ENCODE data around the gene THSD7B.
A peak's percentile ranks its signal among the peaks of the same experiment; 100 is the strongest.

Gene THSD7B

GRCh38 chr2:137206069-137206468, 440.7 kb downstream of the THSD7B start:
- Histone ChIP-seq H3K27me3 (ENCODE audit: control insufficient read depth in 1 of 2, insufficient read depth in 1 of 2, low read length in 2 of 2) (no peaks in the 10 kb centered on the region), H3K4me1 (ENCODE audit: control insufficient read depth, insufficient read depth, low read depth, low read length) (peaks cover 2% of the 10 kb centered on the region), H4K8ac (ENCODE audit: low read length) (no peak overlapping the region), H3K14ac (ENCODE audit: low read length in 2 of 2) (no peak overlapping the region), H3K4me2 (ENCODE audit: low read length, poor library complexity, severe bottlenecking) (no peak overlapping the region), H3K4me3 (ENCODE audit: insufficient read depth in 1 of 2, low read depth in 1 of 2, low read length in 2 of 2) (no peak overlapping the region), H4K91ac (ENCODE audit: low read length) (no peak overlapping the region), H3K9ac (ENCODE audit: low read length) (no peak overlapping the region), H3K27ac (ENCODE audit: low read length, poor library complexity, severe bottlenecking) (no peak overlapping the region), H3K18ac (ENCODE audit: low read depth in 1 of 2, low read length in 2 of 2) (no peak overlapping the region), H2BK12ac (ENCODE audit: low read length in 2 of 2) (no peak overlapping the region), H2BK5ac (ENCODE audit: low read depth, low read length, poor library complexity, severe bottlenecking) (no peak overlapping the region), H3K23ac (ENCODE audit: low read length in 2 of 2) (no peak overlapping the region), H3K79me1 (replicated peaks; ENCODE audit: low read length, poor library complexity, severe bottlenecking) (no peaks in the 10 kb centered on the region), H2AK5ac (ENCODE audit: low read length, severe bottlenecking) (no peak overlapping the region), H2AFZ (ENCODE audit: low read depth, low read length) (no peak overlapping the region), H3K36me3 (ENCODE audit: control insufficient read depth in 1 of 2, insufficient read depth in 2 of 2, low read depth in 1 of 2, low read length in 2 of 2) (no peaks in the 10 kb centered on the region), H3K9me3 (ENCODE audit: control insufficient read depth, low read length) (no peaks in the 10 kb centered on the region), H3K4ac (ENCODE audit: low read depth in 1 of 2, low read length in 2 of 2) (no peak overlapping the region), H2BK15ac (ENCODE audit: low read depth, poor library complexity, severe bottlenecking) (no peak overlapping the region), H2BK120ac (ENCODE audit: low read depth, low read length) (no peak overlapping the region)
- WGBS: 83% methylated on average over 1 of the region's 3 CpGs
- no peak for DNase-seq

GRCh38 chr2:137207030-137207429, 441.7 kb downstream of the THSD7B start:
- Histone ChIP-seq H3K4me1 (ENCODE audit: control insufficient read depth, insufficient read depth, low read depth, low read length) (peaks cover 2% of the 10 kb centered on the region), H3K4ac (ENCODE audit: low read depth in 1 of 2, low read length in 2 of 2) (no peak overlapping the region), H3K79me1 (replicated peaks; ENCODE audit: low read length, poor library complexity, severe bottlenecking) (no peaks in the 10 kb centered on the region), H3K9me3 (ENCODE audit: control insufficient read depth, low read length) (no peaks in the 10 kb centered on the region), H3K14ac (ENCODE audit: low read length in 2 of 2) (no peak overlapping the region), H3K27me3 (ENCODE audit: control insufficient read depth in 1 of 2, insufficient read depth in 1 of 2, low read length in 2 of 2) (no peaks in the 10 kb centered on the region), H3K9ac (ENCODE audit: low read length) (no peak overlapping the region), H2BK5ac (ENCODE audit: low read depth, low read length, poor library complexity, severe bottlenecking) (no peak overlapping the region), H4K8ac (ENCODE audit: low read length) (no peak overlapping the region), H4K91ac (ENCODE audit: low read length) (no peak overlapping the region), H3K36me3 (ENCODE audit: control insufficient read depth in 1 of 2, insufficient read depth in 2 of 2, low read depth in 1 of 2, low read length in 2 of 2) (no peaks in the 10 kb centered on the region), H3K23ac (ENCODE audit: low read length in 2 of 2) (no peak overlapping the region), H2AFZ (ENCODE audit: low read depth, low read length) (no peak overlapping the region), H3K4me3 (ENCODE audit: insufficient read depth in 1 of 2, low read depth in 1 of 2, low read length in 2 of 2) (no peak overlapping the region), H3K27ac (ENCODE audit: low read length, poor library complexity, severe bottlenecking) (peak overlapping the region; percentile 97), H2BK12ac (ENCODE audit: low read length in 2 of 2) (no peak overlapping the region), H2BK15ac (ENCODE audit: low read depth, poor library complexity, severe bottlenecking) (no peak overlapping the region), H2BK120ac (ENCODE audit: low read depth, low read length) (no peak overlapping the region), H3K4me2 (ENCODE audit: low read length, poor library complexity, severe bottlenecking) (no peak overlapping the region), H2AK5ac (ENCODE audit: low read length, severe bottlenecking) (no peak overlapping the region), H3K18ac (ENCODE audit: low read depth in 1 of 2, low read length in 2 of 2) (no peak overlapping the region)
- no CpG with 5 or more reads among the region's 1 CpG for WGBS
- DNase-seq: no peak

GRCh38 chr2:137208431-137208891, 443.1 kb downstream of the THSD7B start:
- Histone ChIP-seq H3K79me1 (replicated peaks; ENCODE audit: low read length, poor library complexity, severe bottlenecking) (no peaks in the 10 kb centered on the region), H3K23ac (ENCODE audit: low read length in 2 of 2) (no peak overlapping the region), H3K4me1 (ENCODE audit: control insufficient read depth, insufficient read depth, low read depth, low read length) (peaks cover 2% of the 10 kb centered on the region), H2BK12ac (ENCODE audit: low read length in 2 of 2) (no peak overlapping the region), H3K4me3 (ENCODE audit: insufficient read depth in 1 of 2, low read depth in 1 of 2, low read length in 2 of 2) (no peak overlapping the region), H3K4me2 (ENCODE audit: low read length, poor library complexity, severe bottlenecking) (no peak overlapping the region), H3K4ac (ENCODE audit: low read depth in 1 of 2, low read length in 2 of 2) (no peak overlapping the region), H2BK120ac (ENCODE audit: low read depth, low read length) (no peak overlapping the region), H2AK5ac (ENCODE audit: low read length, severe bottlenecking) (no peak overlapping the region), H2AFZ (ENCODE audit: low read depth, low read length) (no peak overlapping the region), H3K18ac (ENCODE audit: low read depth in 1 of 2, low read length in 2 of 2) (no peak overlapping the region), H3K27me3 (ENCODE audit: control insufficient read depth in 1 of 2, insufficient read depth in 1 of 2, low read length in 2 of 2) (no peaks in the 10 kb centered on the region), H4K8ac (ENCODE audit: low read length) (no peak overlapping the region), H3K14ac (ENCODE audit: low read length in 2 of 2) (no peak overlapping the region), H2BK5ac (ENCODE audit: low read depth, low read length, poor library complexity, severe bottlenecking) (peak overlapping the region; percentile 81), H4K91ac (ENCODE audit: low read length) (no peak overlapping the region), H3K9ac (ENCODE audit: low read length) (peak overlapping the region; percentile 34), H3K9me3 (ENCODE audit: control insufficient read depth, low read length) (no peaks in the 10 kb centered on the region), H2BK15ac (ENCODE audit: low read depth, poor library complexity, severe bottlenecking) (no peak overlapping the region), H3K36me3 (ENCODE audit: control insufficient read depth in 1 of 2, insufficient read depth in 2 of 2, low read depth in 1 of 2, low read length in 2 of 2) (no peaks in the 10 kb centered on the region), H3K27ac (ENCODE audit: low read length, poor library complexity, severe bottlenecking) (peak overlapping the region; percentile 97)
- peak; percentile 13 for DNase-seq
- 64% methylated on average over 2 of the region's 2 CpGs for WGBS

- Histone ChIP-seq H3K4me2 (ENCODE audit: low read length, poor library complexity, severe bottlenecking) (no peak overlapping the region), H2AFZ (ENCODE audit: low read depth, low read length) (no peak overlapping the region), H3K4ac (ENCODE audit: low read depth in 1 of 2, low read length in 2 of 2) (no peak overlapping the region), H2BK120ac (ENCODE audit: low read depth, low read length) (no peak overlapping the region), H3K27me3 (ENCODE audit: control insufficient read depth in 1 of 2, insufficient read depth in 1 of 2, low read length in 2 of 2) (no peaks in the 10 kb centered on the region), H3K4me3 (ENCODE audit: insufficient read depth in 1 of 2, low read depth in 1 of 2, low read length in 2 of 2) (no peak overlapping the region), H3K23ac (ENCODE audit: low read length in 2 of 2) (no peak overlapping the region), H3K36me3 (ENCODE audit: control insufficient read depth in 1 of 2, insufficient read depth in 2 of 2, low read depth in 1 of 2, low read length in 2 of 2) (no peaks in the 10 kb centered on the region), H2BK15ac (ENCODE audit: low read depth, poor library complexity, severe bottlenecking) (no peak overlapping the region), H2BK5ac (ENCODE audit: low read depth, low read length, poor library complexity, severe bottlenecking) (no peak overlapping the region), H4K8ac (ENCODE audit: low read length) (no peak overlapping the region), H4K91ac (ENCODE audit: low read length) (no peak overlapping the region), H3K18ac (ENCODE audit: low read depth in 1 of 2, low read length in 2 of 2) (no peak overlapping the region), H3K4me1 (ENCODE audit: control insufficient read depth, insufficient read depth, low read depth, low read length) (peaks cover 2% of the 10 kb centered on the region), H3K9me3 (ENCODE audit: control insufficient read depth, low read length) (no peaks in the 10 kb centered on the region), H3K9ac (ENCODE audit: low read length) (no peak overlapping the region), H3K27ac (ENCODE audit: low read length, poor library complexity, severe bottlenecking) (peak overlapping the region; percentile 33), H3K79me1 (replicated peaks; ENCODE audit: low read length, poor library complexity, severe bottlenecking) (no peaks in the 10 kb centered on the region), H2BK12ac (ENCODE audit: low read length in 2 of 2) (no peak overlapping the region), H2AK5ac (ENCODE audit: low read length, severe bottlenecking) (peak overlapping the region; percentile 67), H3K14ac (ENCODE audit: low read length in 2 of 2) (no peak overlapping the region)
- no peak for DNase-seq
These were observed 444.7 kb downstream of the THSD7B start for GRCh38 chr2:137210039-137210438.

Measured in mesenchymal stem cell (in vitro differentiated cells and primary cell).